A673 (cell line): ENCODE results near the gene TMEM108. TPM values are rescaled to one million over a fixed set of nuclear protein-coding genes. Genes with fewer than 3 reads are reported as not detected.

ENCODE experiments used
- BruUV-seq: library from RNA; stranded (reverse); fragments of 400-500 nt; replicated peaks from 2 replicates; lab custom pipeline; 2021; lab: Mats Ljungman, UMichigan
- CTCF ChIA-PET: fragments of 300-600 bp; sonication (Branson Sonifier 250); formaldehyde crosslinking; loops from one replicate; lab custom pipeline; 2022; ENCODE audit warnings: antibody characterized with exemption; lab: Charles Lee
- POLR2A ChIA-PET: fragments of 300-600 bp; sonication (Branson Sonifier 250); formaldehyde crosslinking; loops from one replicate; lab custom pipeline; 2022; ENCODE audit warnings: antibody characterized with exemption; ENCODE audit not compliant: low non-redundant PET; lab: Charles Lee
- DNase-seq: peaks from one replicate; pipeline ENCODE4 v3.0.0-alpha.2; 2015; ENCODE audit warnings: low spot score
- H3K27ac ChIP-seq: fragments of 200-600 bp; sonication (generic); 2 replicates; pipeline ENCODE4 v1.5.1; 2016; ENCODE audit warnings: mixed run types, low read depth, mild to moderate bottlenecking, mixed read lengths, antibody characterized with exemption, low read length; ENCODE audit not compliant: poor library complexity, severe bottlenecking
- H3K27me3 ChIP-seq: fragments of 200-600 bp; sonication (generic); replicated peaks from 2 replicates; pipeline ENCODE4 v1.6.1; 2017; ENCODE audit warnings: mixed run types, low read depth, mild to moderate bottlenecking, mixed read lengths, antibody characterized with exemption, low read length; ENCODE audit not compliant: insufficient read depth, poor library complexity
- H3K36me3 ChIP-seq: fragments of 200-600 bp; sonication (generic); 2 replicates; pipeline ENCODE4 v1.6.1; 2016; ENCODE audit warnings: mixed run types, mild to moderate bottlenecking, mixed read lengths, antibody characterized with exemption, low read length; ENCODE audit not compliant: insufficient read depth, poor library complexity, severe bottlenecking
- H3K4me1 ChIP-seq: fragments of 200-600 bp; sonication (generic); 2 replicates; pipeline ENCODE4 v1.6.1; 2017; ENCODE audit warnings: mixed run types, mild to moderate bottlenecking, mixed read lengths, antibody characterized with exemption, low read length; ENCODE audit not compliant: insufficient read depth, poor library complexity, severe bottlenecking
- H3K4me3 ChIP-seq: fragments of 200-600 bp; sonication (generic); 2 replicates; pipeline ENCODE4 v1.5.1; 2016; ENCODE audit warnings: low read depth, mixed run types, mild to moderate bottlenecking, mixed read lengths, low read length; ENCODE audit not compliant: poor library complexity, severe bottlenecking
- H3K9me3 ChIP-seq: fragments of 200-600 bp; sonication (generic); 2 replicates; pipeline ENCODE4 v1.6.1; 2016; ENCODE audit warnings: mixed run types, low read depth, mild to moderate bottlenecking, mixed read lengths, antibody characterized with exemption, low read length; ENCODE audit not compliant: poor library complexity, severe bottlenecking
- CTCF ChIP-seq: fragments of 300-800, 200-600 bp; sonication (generic); conservative IDR thresholded peaks from 2 replicates; pipeline ENCODE4 v1.5.1; 2017; ENCODE audit warnings: low read depth, mild to moderate bottlenecking, antibody characterized with exemption, low read length, moderate library complexity, mixed read lengths
- EZH2 ChIP-seq: fragments of 200-600 bp; sonication (generic); IDR thresholded peaks from 2 replicates; pipeline ENCODE4 v1.6.1; 2017; ENCODE audit warnings: borderline replicate concordance, low read depth, mild to moderate bottlenecking, mixed read lengths, antibody characterized with exemption, low read length; ENCODE audit not compliant: poor library complexity, severe bottlenecking
- intact Hi-C: fragments of 100-400 bp; cut with micrococcal nuclease; formaldehyde crosslinking; loops from one replicate; pipeline ENCODE4 v1.10.0; 2022; ENCODE audit not compliant: unreplicated experiment
- total RNA-seq: library from RNA; stranded (reverse); gene quantifications from 2 replicates; pipeline ENCODE4 v1.2.3, GENCODE V29; 2021

Gene TMEM108
- total RNA-seq, 1 experiment from 2014 or later, result 0.30 TPM

- BruUV-seq, result no TSS peak
- no peak overlapping the region for H3K4me3 ChIP-seq
- H3K9me3 ChIP-seq, result peaks cover 7% of the 10 kb centered on the region
- H3K27ac ChIP-seq, result no peak overlapping the region
- TF ChIP-seq EZH2 (no peak), CTCF (no peak)
- intact Hi-C loops, result no loop called here
- CTCF ChIA-PET, result no interaction called here
- H3K36me3 ChIP-seq, result no peaks in the 10 kb centered on the region
- POLR2A ChIA-PET, result no interaction called here
- H3K27me3 ChIP-seq, result no peaks in the 10 kb centered on the region
- no peak for DNase-seq
- H3K4me1 ChIP-seq, result no peaks in the 10 kb centered on the region
Measured at GRCh38 chr3:133196527-133196926, 158.3 kb downstream of the TMEM108 start.

GRCh38 chr3:133197619-133198018 is 159.4 kb downstream of the TMEM108 start:
- no TSS peak for BruUV-seq
- H3K36me3 ChIP-seq, result no peaks in the 10 kb centered on the region
- H3K4me1 ChIP-seq, result no peaks in the 10 kb centered on the region
- no peak overlapping the region for H3K27ac ChIP-seq
- no peak overlapping the region for H3K4me3 ChIP-seq
- TF ChIP-seq EZH2 (no peak), CTCF (no peak)
- peaks cover 7% of the 10 kb centered on the region for H3K9me3 ChIP-seq
- CTCF ChIA-PET, result no interaction called here
- no peak for DNase-seq
- POLR2A ChIA-PET, result no interaction called here
- no peaks in the 10 kb centered on the region for H3K27me3 ChIP-seq
- intact Hi-C loops, result no loop called here

DNA sequence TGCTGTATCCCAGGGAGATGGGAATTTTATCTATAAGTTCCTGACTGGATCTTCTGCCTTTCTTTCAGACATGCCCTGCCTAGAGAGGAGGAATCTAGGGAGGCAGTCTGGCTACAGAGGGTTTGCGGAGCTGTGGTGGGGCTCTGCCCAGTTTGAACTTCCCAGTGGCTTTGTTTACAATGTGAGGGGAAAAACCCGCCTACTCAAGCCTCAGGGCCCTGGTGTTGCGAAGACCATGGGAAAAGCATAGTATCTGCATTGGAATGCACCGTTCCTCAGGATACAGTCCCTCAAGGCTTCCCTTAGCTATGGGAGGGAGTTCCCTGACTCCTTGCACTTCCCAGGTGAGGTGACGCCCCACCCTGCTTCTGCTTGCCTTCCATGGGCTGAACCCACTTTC is 168.7 kb downstream of the TMEM108 start:
- intact Hi-C loops, result no loop called here
- Histone ChIP-seq H3K27me3 (no peaks in the 10 kb centered on the region), H3K4me1 (peaks cover 26% of the 10 kb centered on the region), H3K4me3 (no peak overlapping the region), H3K36me3 (no peaks in the 10 kb centered on the region), H3K9me3 (no peaks in the 10 kb centered on the region), H3K27ac (no peak overlapping the region)
- no peak for TF ChIP-seq EZH2
- TF ChIP-seq CTCF, result no peak
- no TSS peak for BruUV-seq
- POLR2A ChIA-PET, result no interaction called here
- DNase-seq, result no peak
- CTCF ChIA-PET, result no interaction called here
